ENCODE data around the gene DIAPH3. TPM values are rescaled to one million over a fixed set of nuclear protein-coding genes. Genes with fewer than 3 reads are reported as not detected.
"Not testable (repeated sequence)": the region's sequence is repeated elsewhere in the genome, so short reads cannot be mapped to it uniquely, and the experiment has no call there.

DIAPH3 gene
- total RNA-seq, 1 donor from 2014 or later, result 1.0 TPM

- DNase-seq (ENCODE audit: low spot score), result no peak
Measured at GRCh38 chr13:60093425-60094019, 70.2 kb downstream of the DIAPH3 start.

- no peak for DNase-seq (ENCODE audit: low spot score)
Measured at GRCh38 chr13:60091573-60091972, 72.2 kb downstream of the DIAPH3 start.

GRCh38 chr13:60090574-60090973 lies 73.2 kb downstream of the DIAPH3 start:
- no peak for DNase-seq (ENCODE audit: low spot score)

- not testable (repeated sequence) for DNase-seq (ENCODE audit: low spot score)
Measured at GRCh38 chr13:60083780-60084179, 79.9 kb downstream of the DIAPH3 start.

GRCh38 chr13:60080850-60081249 lies 82.9 kb downstream of the DIAPH3 start:
- DNase-seq (ENCODE audit: low spot score), result no peak

GRCh38 chr13:60078226-60078625 lies 85.5 kb downstream of the DIAPH3 start:
- no peak for DNase-seq (ENCODE audit: low spot score)

- DNase-seq (ENCODE audit: low spot score), result no peak
Measured at GRCh38 chr13:60075850-60076249, 87.9 kb downstream of the DIAPH3 start.

- no peak for DNase-seq (ENCODE audit: low spot score)
Measured at GRCh38 chr13:60074397-60074796, 89.3 kb downstream of the DIAPH3 start.

- no peak for DNase-seq (ENCODE audit: low spot score)
Measured at GRCh38 chr13:60066226-60066625, 97.5 kb downstream of the DIAPH3 start.

GRCh38 chr13:60062502-60062901 lies 101.2 kb downstream of the DIAPH3 start:
- DNase-seq (ENCODE audit: low spot score), result no peak

- no peak for DNase-seq (ENCODE audit: low spot score)
Measured at GRCh38 chr13:60061737-60062136, 102.0 kb downstream of the DIAPH3 start.

GRCh38 chr13:60051754-60052285 lies 111.9 kb downstream of the DIAPH3 start:
- no peak for DNase-seq (ENCODE audit: low spot score)

- not testable (repeated sequence) for DNase-seq (ENCODE audit: low spot score)
Measured at GRCh38 chr13:60048353-60048752, 115.4 kb downstream of the DIAPH3 start.

- DNase-seq (ENCODE audit: low spot score), result no peak
Measured at GRCh38 chr13:60047918-60048317, 115.8 kb downstream of the DIAPH3 start.

- no peak for DNase-seq (ENCODE audit: low spot score)
Measured at GRCh38 chr13:60044321-60044720, 119.4 kb downstream of the DIAPH3 start.

GRCh38 chr13:60043262-60043661 lies 120.5 kb downstream of the DIAPH3 start:
- DNase-seq (ENCODE audit: low spot score), result no peak

GRCh38 chr13:60040668-60041067 lies 123.1 kb downstream of the DIAPH3 start:
- DNase-seq (ENCODE audit: low spot score), result not testable (repeated sequence)

GRCh38 chr13:60035874-60036273 lies 127.9 kb downstream of the DIAPH3 start:
- no peak for DNase-seq (ENCODE audit: low spot score)

- no peak for DNase-seq (ENCODE audit: low spot score)
Measured at GRCh38 chr13:60032851-60033250, 130.9 kb downstream of the DIAPH3 start.

- no peak for DNase-seq (ENCODE audit: low spot score)
Measured at GRCh38 chr13:60028021-60028420, 135.7 kb downstream of the DIAPH3 start.

- no peak for DNase-seq (ENCODE audit: low spot score)
Measured at GRCh38 chr13:60026286-60026685, 137.4 kb downstream of the DIAPH3 start.

GRCh38 chr13:60020288-60020687 lies 143.4 kb downstream of the DIAPH3 start:
- no peak for DNase-seq (ENCODE audit: low spot score)

- DNase-seq (ENCODE audit: low spot score), result no peak
Measured at GRCh38 chr13:60019119-60019993, 144.4 kb downstream of the DIAPH3 start.
